WI38 (cell line): ENCODE results near the gene C10orf90.

Experiments used
- H3K4me3 ChIP-seq: 2 replicates; pipeline ENCODE4 v1.5.1; 2011; ENCODE audit warnings: low read depth, mild to moderate bottlenecking, control low read depth, low read length
- CTCF ChIP-seq: IDR thresholded peaks from 2 replicates; pipeline ENCODE4 v1.5.1; 2012; ENCODE audit warnings: low read depth, mild to moderate bottlenecking, control low read depth, low read length

Gene C10orf90

GRCh38 chr10:126519992-126520391, 150.5 kb downstream of the C10orf90 start:
- no peak for TF ChIP-seq CTCF
- no peak overlapping the region for H3K4me3 ChIP-seq

GRCh38 chr10:126519185-126519584, 151.3 kb downstream of the C10orf90 start:
- H3K4me3 ChIP-seq, result no peak overlapping the region
- TF ChIP-seq CTCF, result no peak

GRCh38 chr10:126518218-126519080, 152.0 kb downstream of the C10orf90 start:
- TF ChIP-seq CTCF, result no peak
- no peak overlapping the region for H3K4me3 ChIP-seq

GRCh38 chr10:126516515-126516914, 154.0 kb downstream of the C10orf90 start:
- no peak overlapping the region for H3K4me3 ChIP-seq
- no peak for TF ChIP-seq CTCF

GRCh38 chr10:126511917-126512479, 158.5 kb downstream of the C10orf90 start:
- no peak overlapping the region for H3K4me3 ChIP-seq
- no peak for TF ChIP-seq CTCF

- no peak for TF ChIP-seq CTCF
Observed at GRCh38 chr10:126509182-126509581, 161.3 kb downstream of the C10orf90 start.

GRCh38 chr10:126508535-126509040, 161.9 kb downstream of the C10orf90 start:
- no peak overlapping the region for H3K4me3 ChIP-seq
- TF ChIP-seq CTCF, result no peak

More at GRCh38 chr10:126509182-126509581, 161.3 kb downstream of the C10orf90 start:
- no peak overlapping the region for H3K4me3 ChIP-seq
